GM06990 (cell line): Measurements from ENCODE around the gene ATP6V1C2.

Experiments
- DNase-seq: peaks from one replicate; pipeline ENCODE4 v3.0.0-alpha.2; 2011; ENCODE audit not compliant: insufficient read length; ENCODE audit errors: extremely low read depth
- H3K27me3 ChIP-seq: replicated peaks from 2 replicates; pipeline ENCODE4 v1.6.0; 2011; ENCODE audit warnings: low read length; ENCODE audit not compliant: control insufficient read depth, insufficient read depth
- H3K36me3 ChIP-seq: 2 replicates; pipeline ENCODE4 v1.5.1; 2011; ENCODE audit warnings: low read length; ENCODE audit not compliant: control insufficient read depth, insufficient read depth
- H3K4me3 ChIP-seq: replicated peaks from 2 replicates; pipeline ENCODE4 v1.5.1; 2011; ENCODE audit warnings: low read depth, mild to moderate bottlenecking, control low read depth, low read length
- TF ChIP-seq, protein P1 (sequence below): IDR thresholded peaks from 2 replicates; pipeline ENCODE4 v1.5.1; 2011; ENCODE audit warnings: low read length, control low read depth, mild to moderate bottlenecking, inconsistent platforms; ENCODE audit not compliant: insufficient read depth, poor library complexity, severe bottlenecking

The ATP6V1C2 gene

DNA sequence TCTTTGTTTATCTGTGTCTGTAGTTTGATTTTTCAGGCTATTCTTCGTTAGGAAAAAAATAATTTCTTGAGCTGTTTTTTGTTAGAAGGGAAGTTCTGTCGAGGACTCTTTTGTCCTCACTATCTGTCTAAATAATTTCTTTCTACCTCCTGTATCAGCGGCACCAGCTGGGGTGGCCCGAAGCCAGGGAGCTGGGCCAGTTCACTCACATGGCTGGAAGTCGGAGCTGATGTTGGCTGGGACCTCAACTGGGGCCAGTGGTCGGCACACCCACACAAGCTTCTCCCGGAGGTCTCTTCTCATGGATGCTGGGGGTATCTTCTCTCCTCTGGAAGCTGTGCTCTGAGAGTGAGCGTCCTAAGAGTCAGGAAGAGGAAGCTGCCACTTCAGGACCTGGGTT is 99.1 kb downstream of the ATP6V1C2 start:
- Histone ChIP-seq H3K36me3 (no peaks in the 10 kb centered on the region), H3K27me3 (no peaks in the 10 kb centered on the region; the same call in 1 of the 2 replicates), H3K4me3 (no peak overlapping the region)
- DNase-seq: no peak
- TF ChIP-seq, protein P1, sequence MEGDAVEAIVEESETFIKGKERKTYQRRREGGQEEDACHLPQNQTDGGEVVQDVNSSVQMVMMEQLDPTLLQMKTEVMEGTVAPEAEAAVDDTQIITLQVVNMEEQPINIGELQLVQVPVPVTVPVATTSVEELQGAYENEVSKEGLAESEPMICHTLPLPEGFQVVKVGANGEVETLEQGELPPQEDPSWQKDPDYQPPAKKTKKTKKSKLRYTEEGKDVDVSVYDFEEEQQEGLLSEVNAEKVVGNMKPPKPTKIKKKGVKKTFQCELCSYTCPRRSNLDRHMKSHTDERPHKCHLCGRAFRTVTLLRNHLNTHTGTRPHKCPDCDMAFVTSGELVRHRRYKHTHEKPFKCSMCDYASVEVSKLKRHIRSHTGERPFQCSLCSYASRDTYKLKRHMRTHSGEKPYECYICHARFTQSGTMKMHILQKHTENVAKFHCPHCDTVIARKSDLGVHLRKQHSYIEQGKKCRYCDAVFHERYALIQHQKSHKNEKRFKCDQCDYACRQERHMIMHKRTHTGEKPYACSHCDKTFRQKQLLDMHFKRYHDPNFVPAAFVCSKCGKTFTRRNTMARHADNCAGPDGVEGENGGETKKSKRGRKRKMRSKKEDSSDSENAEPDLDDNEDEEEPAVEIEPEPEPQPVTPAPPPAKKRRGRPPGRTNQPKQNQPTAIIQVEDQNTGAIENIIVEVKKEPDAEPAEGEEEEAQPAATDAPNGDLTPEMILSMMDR: no peak

DNA sequence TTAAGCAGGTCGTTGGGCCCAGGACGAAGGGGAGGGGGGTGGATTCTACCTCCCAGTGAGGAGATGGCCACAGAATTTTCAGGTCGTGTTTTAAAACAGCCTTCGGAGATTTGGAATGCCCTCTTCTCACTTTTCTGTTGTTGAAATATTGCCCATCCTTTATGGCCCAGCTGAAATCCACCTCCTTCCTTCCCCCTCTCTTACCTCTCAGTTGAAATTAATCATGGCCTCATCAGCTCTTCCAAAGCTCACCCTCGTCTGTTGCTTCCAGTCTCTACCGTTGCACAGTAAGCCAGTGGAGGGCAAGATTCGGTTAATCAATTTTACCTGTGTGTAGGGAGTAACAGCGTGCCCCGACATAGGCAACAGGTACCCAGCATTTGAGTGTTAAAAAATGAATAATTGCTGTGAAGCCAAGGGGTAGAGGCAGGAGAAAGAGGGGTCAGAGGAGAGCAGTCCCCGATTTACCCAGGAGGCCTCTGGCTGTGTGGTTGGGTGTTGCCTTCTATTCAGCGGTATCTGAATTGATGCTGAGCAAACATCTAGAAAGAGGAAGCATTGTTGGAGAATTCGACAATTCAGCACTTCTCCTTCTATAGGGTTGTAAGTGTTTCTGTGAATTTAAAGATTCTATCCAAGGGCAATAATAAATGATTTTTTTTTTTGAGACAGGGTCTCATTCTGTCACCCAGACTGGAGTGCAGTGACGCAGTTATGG is 99.7 kb downstream of the ATP6V1C2 start:
- TF ChIP-seq, protein P1: no peak
- DNase-seq: no peak

DNA sequence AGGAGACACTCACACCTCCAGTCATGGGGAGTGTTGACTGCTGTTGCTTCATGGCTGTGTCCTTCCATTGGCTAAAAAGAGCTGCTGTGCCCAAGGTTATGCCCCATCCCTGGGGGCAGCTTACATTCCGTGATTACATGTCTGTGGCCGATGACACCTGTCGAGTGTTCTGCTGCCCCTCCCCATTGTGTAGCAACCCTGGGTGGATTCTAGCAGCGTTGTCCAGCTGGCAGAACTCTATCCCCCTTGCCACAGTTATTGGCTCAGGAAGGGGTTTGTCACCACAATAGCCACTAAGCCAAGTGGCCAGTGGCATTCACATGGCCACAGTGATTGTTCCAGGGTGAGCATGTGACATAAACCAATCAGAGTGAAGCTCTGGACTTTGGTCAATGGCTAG is 102.8 kb downstream of the ATP6V1C2 start:
- Histone ChIP-seq H3K36me3 (no peaks in the 10 kb centered on the region), H3K27me3 (no peaks in the 10 kb centered on the region; the same call in 1 of the 2 replicates), H3K4me3 (no peak overlapping the region)
- TF ChIP-seq, protein P1: no peak
- DNase-seq: no peak

More for the DNA sequence above, 99.7 kb downstream of the ATP6V1C2 start:
- Histone ChIP-seq H3K27me3 (no peaks in the 10 kb centered on the region; the same call in 1 of the 2 replicates), H3K4me3 (no peak overlapping the region), H3K36me3 (no peaks in the 10 kb centered on the region)

DNA sequence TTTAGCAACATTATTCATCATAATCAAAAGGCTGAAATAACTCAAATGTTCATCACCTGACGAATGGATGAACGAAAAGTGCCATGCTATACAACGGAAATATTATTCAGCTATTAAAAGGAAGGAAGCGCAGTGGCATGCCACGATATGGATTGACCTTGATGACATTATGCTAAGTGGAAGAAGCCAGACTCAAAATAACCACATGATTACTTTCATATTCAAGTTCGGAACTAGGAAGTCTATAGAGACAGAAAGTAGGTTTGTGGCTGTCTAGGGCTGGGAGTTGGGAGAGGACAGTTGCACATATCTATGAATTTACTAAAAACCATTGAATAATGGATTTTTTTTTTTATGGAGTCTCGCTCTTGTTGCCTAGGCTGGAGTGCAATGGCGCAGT is 104.6 kb downstream of the ATP6V1C2 start:
- TF ChIP-seq, protein P1: no peak
- no peaks in the 10 kb centered on the region for H3K36me3 ChIP-seq
- no peaks in the 10 kb centered on the region; the same call in 1 of the 2 replicates for H3K27me3 ChIP-seq
- no peak overlapping the region for H3K4me3 ChIP-seq
- no peak for DNase-seq

DNA sequence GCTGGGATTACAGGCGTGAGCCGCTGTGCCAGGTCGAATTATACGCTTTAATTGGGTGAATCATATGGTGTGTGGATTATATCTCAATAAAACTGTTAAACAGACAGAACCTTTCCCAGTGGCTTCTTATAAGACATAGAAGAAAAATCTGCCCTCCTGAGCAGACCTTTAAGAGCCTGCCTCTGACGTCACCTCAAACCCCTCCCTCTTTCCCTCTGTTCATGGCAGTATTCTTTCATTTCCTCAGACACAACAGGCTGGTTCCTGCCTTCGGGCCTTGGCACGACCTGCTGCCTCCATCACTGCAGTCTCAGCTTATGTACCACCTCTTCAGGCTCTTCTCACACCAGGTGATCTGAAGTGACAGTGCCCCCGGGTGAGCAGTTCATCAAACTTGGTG is 105.2 kb downstream of the ATP6V1C2 start:
- no peaks in the 10 kb centered on the region for H3K36me3 ChIP-seq
- no peak overlapping the region for H3K4me3 ChIP-seq
- peaks cover 2% of the 10 kb centered on the region for H3K27me3 ChIP-seq
- TF ChIP-seq, protein P1: no peak
- DNase-seq: no peak
